GM18858 (cell line): ENCODE results near the gene KIAA0586.

Source experiments
- ATAC-seq: cut with Tn5 transposase; IDR thresholded peaks from one replicate; pipeline ENCODE4 v1.9.1; 2021; ENCODE audit not compliant: unreplicated experiment

KIAA0586 gene

GRCh38 chr14:58593977-58594376, 166.5 kb downstream of the KIAA0586 start:
- no peak for ATAC-seq

GRCh38 chr14:58597041-58597440, 169.5 kb downstream of the KIAA0586 start:
- no peak for ATAC-seq

- no peak for ATAC-seq
Observed at GRCh38 chr14:58598028-58598803, 170.7 kb downstream of the KIAA0586 start.

GRCh38 chr14:58598804-58599525, 171.4 kb downstream of the KIAA0586 start:
- ATAC-seq, result no peak

- no peak for ATAC-seq
Observed at GRCh38 chr14:58599707-58600106, 172.2 kb downstream of the KIAA0586 start.
